IPS-15b (cell line): ENCODE measurements around the gene USP46.

Experiments
- H3K27me3 ChIP-seq: one replicate; pipeline ENCODE4 v1.6.1; 2013; ENCODE audit warnings: low read length; ENCODE audit not compliant: control insufficient read depth, insufficient read depth
- H3K36me3 ChIP-seq: one replicate; pipeline ENCODE4 v1.6.1; 2013; ENCODE audit warnings: low read length; ENCODE audit not compliant: control insufficient read depth, insufficient read depth
- H3K4me1 ChIP-seq: one replicate; pipeline ENCODE4 v1.6.1; 2013; ENCODE audit warnings: mild to moderate bottlenecking, low read length; ENCODE audit not compliant: control insufficient read depth, insufficient read depth
- H3K4me3 ChIP-seq: one replicate; pipeline ENCODE4 v1.5.1; 2013; ENCODE audit warnings: low read depth, low read length
- H3K9ac ChIP-seq: one replicate; pipeline ENCODE4 v1.6.1; 2013; ENCODE audit warnings: low read depth, mild to moderate bottlenecking, low read length
- H3K9me3 ChIP-seq: one replicate; pipeline ENCODE4 v1.6.1; 2013; ENCODE audit warnings: mild to moderate bottlenecking, low read length; ENCODE audit not compliant: control insufficient read depth, insufficient read depth

USP46 gene

DNA sequence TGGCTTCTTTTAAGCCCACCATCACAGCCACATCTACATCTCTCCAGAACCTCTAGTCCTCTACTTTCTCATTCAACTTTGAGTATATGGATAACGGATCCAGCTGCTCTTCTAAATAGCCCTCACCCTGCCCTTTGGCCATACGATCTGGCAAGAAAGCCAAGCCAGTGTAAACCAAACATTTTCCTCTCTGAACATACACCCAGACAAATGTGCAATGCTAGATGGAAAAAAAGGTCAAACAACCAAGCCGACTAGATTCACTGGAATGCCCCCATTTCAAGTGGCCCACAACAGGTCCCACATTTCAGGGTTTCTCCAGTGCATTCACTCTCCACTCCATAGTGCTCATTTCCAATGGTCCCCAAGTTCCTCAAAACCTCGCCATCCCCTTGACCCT lies 24.0 kb downstream of the USP46 start:
- Histone ChIP-seq H3K9me3 (no peaks in the 10 kb centered on the region), H3K9ac (no peak overlapping the region), H3K27me3 (no peaks in the 10 kb centered on the region), H3K4me3 (no peak overlapping the region), H3K4me1 (no peaks in the 10 kb centered on the region), H3K36me3 (no peaks in the 10 kb centered on the region)

DNA sequence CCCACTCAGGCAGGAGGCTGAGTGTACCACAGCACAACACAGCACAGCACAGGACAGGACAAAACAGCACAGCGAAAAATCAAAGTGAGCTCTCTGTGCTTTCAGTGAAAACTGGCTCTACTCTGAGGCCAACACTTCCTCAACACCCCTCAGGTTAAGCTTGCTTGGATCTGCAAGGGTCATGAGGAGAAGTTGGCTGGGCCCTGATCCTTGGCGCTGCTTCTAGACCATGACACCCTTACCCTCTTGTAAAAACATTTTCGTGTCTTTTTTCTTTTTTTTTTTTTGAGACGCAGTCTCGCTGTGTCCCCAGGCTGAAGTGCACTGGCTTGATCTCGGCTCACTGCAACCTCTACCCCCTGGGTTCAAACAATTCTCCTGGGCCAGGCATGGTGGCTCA lies 25.3 kb downstream of the USP46 start:
- Histone ChIP-seq H3K9me3 (no peaks in the 10 kb centered on the region), H3K4me3 (no peak overlapping the region), H3K9ac (no peak overlapping the region), H3K36me3 (no peaks in the 10 kb centered on the region), H3K27me3 (no peaks in the 10 kb centered on the region), H3K4me1 (no peaks in the 10 kb centered on the region)

DNA sequence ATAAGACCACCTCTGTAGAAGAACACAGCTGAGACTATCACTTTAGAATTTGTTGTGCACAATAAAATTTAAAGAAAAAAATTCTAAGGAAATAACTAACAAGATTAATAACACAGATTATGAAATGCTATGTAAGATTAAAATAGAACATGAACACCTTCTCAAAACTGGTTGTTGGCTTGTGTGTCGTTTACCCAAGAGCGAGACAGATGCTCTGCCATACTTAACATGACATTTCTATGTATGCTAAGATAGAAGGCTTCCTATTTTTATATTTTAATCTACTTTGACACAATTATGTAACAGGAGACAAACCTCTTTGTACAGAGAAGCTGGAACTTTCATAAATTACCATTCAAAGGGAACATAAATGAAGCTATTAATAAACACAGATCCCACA lies 30.1 kb downstream of the USP46 start:
- H3K9me3 ChIP-seq, result no peaks in the 10 kb centered on the region
- H3K27me3 ChIP-seq, result no peaks in the 10 kb centered on the region
- no peaks in the 10 kb centered on the region for H3K4me1 ChIP-seq
- H3K9ac ChIP-seq, result no peak overlapping the region
- no peaks in the 10 kb centered on the region for H3K36me3 ChIP-seq
- no peak overlapping the region for H3K4me3 ChIP-seq

DNA sequence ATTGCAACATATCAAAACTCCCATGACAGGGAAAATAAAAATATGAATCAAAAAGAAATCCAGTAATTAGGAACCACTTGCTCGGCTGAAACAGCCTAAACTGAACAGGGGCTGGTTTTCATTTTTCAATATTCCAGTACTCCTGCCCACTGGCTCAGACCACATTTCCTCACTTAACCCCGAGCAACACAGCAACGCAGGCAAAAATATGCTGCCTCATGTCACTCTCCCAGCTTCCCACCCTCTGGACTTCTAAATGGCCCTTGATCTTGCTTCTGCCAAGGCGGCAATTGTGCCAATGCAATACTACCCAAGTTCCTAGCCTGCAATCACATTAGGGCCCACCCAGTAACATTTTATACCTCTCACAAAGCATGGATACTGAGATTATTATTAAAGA lies 30.6 kb downstream of the USP46 start:
- Histone ChIP-seq H3K4me3 (no peak overlapping the region), H3K4me1 (no peaks in the 10 kb centered on the region), H3K9ac (no peak overlapping the region), H3K36me3 (no peaks in the 10 kb centered on the region), H3K9me3 (no peaks in the 10 kb centered on the region), H3K27me3 (no peaks in the 10 kb centered on the region)

DNA sequence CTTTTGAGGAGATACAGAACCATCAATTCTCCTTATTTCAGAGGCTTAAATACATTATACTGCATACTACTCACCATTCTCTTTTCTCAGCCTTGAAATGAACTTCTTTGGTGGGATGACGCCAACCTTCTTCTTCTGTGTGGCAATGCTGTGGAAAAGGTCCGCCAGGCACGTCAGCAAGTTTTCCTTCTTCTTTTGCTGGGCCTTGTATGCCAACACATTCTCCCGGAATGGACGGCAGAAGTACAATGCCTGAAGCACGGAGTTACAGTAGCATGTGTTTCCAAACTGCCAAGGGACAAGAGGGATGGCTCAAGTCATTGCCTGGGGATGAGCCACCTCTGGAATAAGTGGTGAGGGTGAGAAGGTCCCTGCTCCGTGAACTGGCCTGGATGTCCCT lies 31.2 kb downstream of the USP46 start:
- no peaks in the 10 kb centered on the region for H3K27me3 ChIP-seq
- no peaks in the 10 kb centered on the region for H3K9me3 ChIP-seq
- H3K4me1 ChIP-seq, result no peaks in the 10 kb centered on the region
- H3K4me3 ChIP-seq, result no peak overlapping the region
- no peaks in the 10 kb centered on the region for H3K36me3 ChIP-seq
- no peak overlapping the region for H3K9ac ChIP-seq

DNA sequence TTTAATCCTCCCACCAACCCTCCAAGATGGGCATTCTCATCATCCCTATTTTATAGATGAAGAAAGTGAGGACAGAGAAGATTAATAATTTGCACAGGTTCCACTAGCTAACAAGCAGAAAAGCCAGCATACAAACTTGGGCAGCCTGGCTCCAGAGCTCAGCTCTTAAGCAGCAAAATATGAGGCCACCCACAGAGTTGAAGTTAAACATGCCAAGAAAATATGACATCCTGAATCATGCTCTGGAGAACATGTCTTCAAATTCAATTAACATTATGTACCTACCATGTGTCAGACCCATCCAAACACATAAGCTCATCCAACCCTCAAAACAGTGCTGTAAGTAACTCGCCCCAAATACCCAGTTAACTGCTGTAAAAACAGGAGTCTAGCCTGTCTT lies 33.9 kb downstream of the USP46 start:
- Histone ChIP-seq H3K4me1 (no peaks in the 10 kb centered on the region), H3K36me3 (no peaks in the 10 kb centered on the region), H3K9ac (no peak overlapping the region), H3K9me3 (no peaks in the 10 kb centered on the region), H3K27me3 (no peaks in the 10 kb centered on the region), H3K4me3 (no peak overlapping the region)

DNA sequence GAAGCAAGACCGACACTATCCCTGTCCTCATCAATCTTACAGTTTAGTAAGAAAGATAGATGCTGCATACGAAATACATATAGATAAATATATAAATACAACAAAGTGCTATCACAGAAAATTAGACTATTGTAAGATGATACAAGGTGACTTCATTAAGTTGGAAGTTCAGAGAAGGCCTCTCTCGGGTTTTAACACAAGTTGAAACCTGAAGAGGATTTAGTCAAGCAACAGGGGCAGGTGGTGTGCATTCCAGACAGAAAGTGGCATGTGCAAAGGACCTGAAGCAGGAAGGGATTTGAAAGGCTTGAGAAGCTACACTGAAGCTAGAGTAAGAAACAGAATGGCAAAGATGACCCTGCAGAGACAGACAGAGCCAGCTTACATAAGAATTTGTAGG lies 36.5 kb downstream of the USP46 start:
- Histone ChIP-seq H3K9me3 (no peaks in the 10 kb centered on the region), H3K4me3 (no peak overlapping the region), H3K36me3 (no peaks in the 10 kb centered on the region), H3K4me1 (peaks cover 3% of the 10 kb centered on the region), H3K27me3 (no peaks in the 10 kb centered on the region), H3K9ac (no peak overlapping the region)

DNA sequence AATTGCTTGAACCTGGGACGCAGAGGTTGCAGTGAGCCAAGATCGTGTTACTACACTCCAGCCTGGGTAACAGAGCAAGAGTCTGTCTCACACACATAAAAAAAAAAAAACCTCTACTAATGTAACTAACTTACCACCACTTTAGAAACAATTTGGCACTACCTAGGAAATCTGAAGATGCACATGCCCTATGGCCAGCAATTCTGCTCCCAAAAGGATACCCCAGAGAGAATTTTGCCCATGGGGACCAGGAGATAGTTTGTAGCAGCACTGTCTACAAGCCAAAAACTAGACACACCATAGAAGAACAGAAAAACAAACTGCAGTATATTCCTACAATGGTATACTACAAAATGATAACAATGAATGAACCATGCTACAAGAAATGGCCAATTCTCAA lies 37.5 kb downstream of the USP46 start:
- Histone ChIP-seq H3K9ac (no peak overlapping the region), H3K27me3 (no peaks in the 10 kb centered on the region), H3K36me3 (no peaks in the 10 kb centered on the region), H3K4me1 (peaks cover 3% of the 10 kb centered on the region), H3K4me3 (no peak overlapping the region), H3K9me3 (no peaks in the 10 kb centered on the region)

DNA sequence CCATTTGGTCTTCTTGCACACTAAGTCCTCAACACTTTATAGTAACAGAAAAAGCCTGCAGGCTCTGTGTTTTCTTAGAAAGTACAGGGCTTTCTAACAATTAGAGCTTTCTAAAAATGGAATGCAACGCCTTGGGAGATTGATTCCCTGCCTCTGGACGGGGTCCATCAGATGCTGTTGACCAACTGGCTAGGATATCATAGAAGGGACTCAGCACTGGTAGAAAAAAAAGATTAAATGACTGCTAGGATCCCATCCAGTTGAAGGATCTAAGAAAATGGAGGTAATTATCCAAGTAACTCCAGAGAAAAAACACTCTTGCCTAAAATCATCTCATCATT lies 39.5 kb downstream of the USP46 start:
- no peak overlapping the region for H3K4me3 ChIP-seq
- no peaks in the 10 kb centered on the region for H3K9me3 ChIP-seq
- H3K4me1 ChIP-seq, result peaks cover 3% of the 10 kb centered on the region
- no peaks in the 10 kb centered on the region for H3K27me3 ChIP-seq
- H3K9ac ChIP-seq, result no peak overlapping the region
- no peaks in the 10 kb centered on the region for H3K36me3 ChIP-seq

DNA sequence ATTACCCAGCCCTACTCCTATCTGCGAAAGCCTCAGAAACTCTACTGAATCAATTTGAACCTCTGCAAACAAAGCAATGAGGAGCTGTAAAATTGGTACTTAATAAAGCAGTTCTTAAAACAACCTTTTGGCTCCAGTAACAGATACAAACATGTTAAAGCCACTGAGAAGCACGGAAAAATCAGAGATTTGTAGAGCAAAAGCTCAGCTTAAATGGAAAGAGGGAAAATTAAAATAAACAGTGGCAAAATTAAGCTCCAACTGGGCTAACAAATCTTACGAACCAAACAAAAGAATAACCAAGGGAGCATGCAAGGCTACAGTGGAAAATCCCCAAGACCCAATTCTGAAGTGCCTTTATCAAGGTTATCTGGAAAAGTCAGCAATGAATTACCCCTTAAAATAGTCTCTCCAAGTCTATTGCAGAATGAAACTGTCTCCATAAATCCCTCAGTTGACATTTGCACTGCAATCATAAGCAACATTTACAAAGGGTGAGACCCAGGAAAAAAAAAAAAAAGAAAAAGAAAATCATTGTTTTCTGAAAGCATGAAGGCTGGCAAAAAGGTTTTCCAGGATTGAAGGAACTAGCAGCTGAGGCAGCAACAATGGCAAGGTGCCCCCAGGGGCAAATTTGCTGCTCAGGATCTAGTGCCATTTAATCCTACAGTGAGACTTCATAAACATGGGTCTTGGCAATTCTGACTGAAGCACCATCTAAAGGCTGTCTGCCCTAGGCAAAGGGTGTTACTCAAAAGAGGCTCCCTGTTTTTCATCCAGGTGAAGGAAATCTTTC lies 40.1 kb downstream of the USP46 start:
- Histone ChIP-seq H3K9ac (no peak overlapping the region), H3K27me3 (no peaks in the 10 kb centered on the region), H3K9me3 (no peaks in the 10 kb centered on the region), H3K4me1 (peaks cover 3% of the 10 kb centered on the region), H3K4me3 (no peak overlapping the region), H3K36me3 (no peaks in the 10 kb centered on the region)

DNA sequence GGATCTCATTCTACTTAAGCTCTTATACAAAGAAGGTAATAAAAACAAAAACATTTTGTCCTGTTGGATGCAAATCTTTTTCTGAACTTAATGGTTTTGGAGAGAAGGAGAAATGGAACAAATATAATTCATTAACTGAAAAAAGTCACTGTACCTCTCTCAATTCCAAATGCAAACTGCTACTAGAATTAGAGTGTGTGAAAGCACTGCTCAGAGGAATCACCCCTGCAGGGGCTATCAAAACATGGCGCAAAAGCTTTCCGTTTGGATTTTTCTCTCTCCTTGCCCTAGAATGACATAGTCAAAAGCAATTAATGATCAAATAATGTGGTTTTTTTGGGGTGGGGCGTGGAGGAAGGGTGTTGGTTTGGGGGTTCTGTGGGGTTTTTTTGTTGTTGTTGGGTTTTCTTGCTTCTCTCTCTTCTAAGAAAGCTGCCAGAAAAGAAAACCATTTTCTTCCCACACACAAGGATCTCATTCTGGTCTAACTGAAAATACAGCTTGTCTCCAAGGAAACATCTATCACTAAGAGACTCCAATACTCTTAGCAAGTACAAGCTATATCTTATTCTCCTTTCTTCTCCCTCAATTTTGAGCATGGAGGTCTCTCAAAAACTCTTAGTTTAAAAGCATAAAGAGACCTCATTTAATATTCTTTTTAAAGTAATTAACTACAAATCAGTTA lies 41.6 kb downstream of the USP46 start:
- Histone ChIP-seq H3K36me3 (no peaks in the 10 kb centered on the region), H3K27me3 (no peaks in the 10 kb centered on the region), H3K9ac (no peak overlapping the region), H3K4me1 (peaks cover 3% of the 10 kb centered on the region), H3K4me3 (no peak overlapping the region), H3K9me3 (no peaks in the 10 kb centered on the region)

DNA sequence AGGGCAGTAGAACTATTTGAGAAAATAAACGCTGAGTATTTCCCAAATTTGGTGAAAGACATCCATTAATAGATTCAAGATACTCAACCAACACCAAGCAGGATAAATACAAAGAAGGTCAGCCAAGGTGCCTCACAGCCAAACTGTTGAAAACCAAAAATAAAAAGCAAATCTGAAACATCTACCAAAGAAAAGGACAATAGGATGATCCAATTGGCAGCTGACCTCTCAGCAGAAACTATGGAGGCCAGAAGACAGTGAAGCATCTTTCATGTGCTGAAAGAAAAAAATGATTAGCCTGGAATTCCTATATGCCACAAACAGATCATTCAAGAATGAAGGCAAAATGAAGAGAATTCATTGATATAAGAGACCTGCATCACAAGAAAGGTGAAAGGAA lies 44.9 kb downstream of the USP46 start:
- H3K27me3 ChIP-seq, result no peaks in the 10 kb centered on the region
- peaks cover 3% of the 10 kb centered on the region for H3K4me1 ChIP-seq
- peaks cover 9% of the 10 kb centered on the region for H3K36me3 ChIP-seq
- no peak overlapping the region for H3K9ac ChIP-seq
- no peak overlapping the region for H3K4me3 ChIP-seq
- no peaks in the 10 kb centered on the region for H3K9me3 ChIP-seq
